ENCODE results near the gene LRRC51.
A peak's percentile ranks its signal among the peaks of the same experiment; 100 is the strongest.

Gene LRRC51

DNA sequence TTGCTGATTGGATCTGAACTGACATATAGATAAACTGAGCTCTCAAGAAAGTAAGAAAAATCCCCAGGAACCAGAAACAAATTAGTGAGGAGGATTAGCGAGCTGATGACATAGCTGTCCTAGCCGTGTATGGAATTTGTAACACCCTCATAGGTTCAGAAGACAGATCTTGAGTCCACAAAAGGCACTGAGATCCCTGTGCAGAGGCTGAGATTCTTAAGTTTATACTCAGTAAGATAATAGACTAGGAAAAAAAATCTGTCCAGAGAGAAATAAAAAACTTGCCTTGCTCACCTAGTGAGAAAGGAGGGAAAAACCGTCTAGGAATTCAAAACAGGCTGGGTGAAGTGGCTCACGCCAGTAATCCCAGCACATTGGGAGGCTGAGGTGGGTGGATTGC, 4.9 kb upstream of the LRRC51 start:
- no peaks in the 10 kb centered on the region for H3K27me3 ChIP-seq
- no peak overlapping the region for H3K4me3 ChIP-seq (ENCODE audit: low read depth, low read length)
- peaks cover 16% of the 10 kb centered on the region; the same call in 1 of the 2 replicates for H3K4me1 ChIP-seq

DNA sequence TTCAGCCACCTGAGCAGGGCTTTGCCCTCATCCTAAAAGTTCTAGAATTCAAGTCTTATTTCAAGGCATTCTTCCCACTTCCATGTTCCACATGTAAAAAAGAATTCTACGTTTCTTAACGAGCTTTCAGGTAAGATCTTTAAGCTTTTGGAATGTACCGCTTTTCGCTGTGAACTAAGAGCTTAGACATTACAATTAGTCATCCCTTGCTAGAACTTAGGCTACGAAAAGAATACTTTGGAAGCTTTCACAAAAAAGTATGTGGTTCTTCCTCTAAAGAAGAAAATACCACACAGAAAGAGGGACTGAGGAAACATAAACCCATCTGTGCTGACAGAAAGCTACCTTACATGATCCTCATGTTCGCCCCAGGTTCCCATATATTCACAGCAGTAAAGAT, 2.2 kb upstream of the LRRC51 start:
- peaks cover 14% of the 10 kb centered on the region; the same call in 1 of the 2 replicates for H3K4me1 ChIP-seq

More for the DNA sequence above, 4.9 kb upstream of the LRRC51 start:
- DNase-seq = no peak
- H3K36me3 ChIP-seq = peaks cover 10% of the 10 kb centered on the region
- no peaks in the 10 kb centered on the region for H3K9me3 ChIP-seq
- TF ChIP-seq, protein P1, sequence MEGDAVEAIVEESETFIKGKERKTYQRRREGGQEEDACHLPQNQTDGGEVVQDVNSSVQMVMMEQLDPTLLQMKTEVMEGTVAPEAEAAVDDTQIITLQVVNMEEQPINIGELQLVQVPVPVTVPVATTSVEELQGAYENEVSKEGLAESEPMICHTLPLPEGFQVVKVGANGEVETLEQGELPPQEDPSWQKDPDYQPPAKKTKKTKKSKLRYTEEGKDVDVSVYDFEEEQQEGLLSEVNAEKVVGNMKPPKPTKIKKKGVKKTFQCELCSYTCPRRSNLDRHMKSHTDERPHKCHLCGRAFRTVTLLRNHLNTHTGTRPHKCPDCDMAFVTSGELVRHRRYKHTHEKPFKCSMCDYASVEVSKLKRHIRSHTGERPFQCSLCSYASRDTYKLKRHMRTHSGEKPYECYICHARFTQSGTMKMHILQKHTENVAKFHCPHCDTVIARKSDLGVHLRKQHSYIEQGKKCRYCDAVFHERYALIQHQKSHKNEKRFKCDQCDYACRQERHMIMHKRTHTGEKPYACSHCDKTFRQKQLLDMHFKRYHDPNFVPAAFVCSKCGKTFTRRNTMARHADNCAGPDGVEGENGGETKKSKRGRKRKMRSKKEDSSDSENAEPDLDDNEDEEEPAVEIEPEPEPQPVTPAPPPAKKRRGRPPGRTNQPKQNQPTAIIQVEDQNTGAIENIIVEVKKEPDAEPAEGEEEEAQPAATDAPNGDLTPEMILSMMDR (IDR thresholded peaks at IDR 0.05; ENCODE audit: low read depth, low read length) = no peak

DNA sequence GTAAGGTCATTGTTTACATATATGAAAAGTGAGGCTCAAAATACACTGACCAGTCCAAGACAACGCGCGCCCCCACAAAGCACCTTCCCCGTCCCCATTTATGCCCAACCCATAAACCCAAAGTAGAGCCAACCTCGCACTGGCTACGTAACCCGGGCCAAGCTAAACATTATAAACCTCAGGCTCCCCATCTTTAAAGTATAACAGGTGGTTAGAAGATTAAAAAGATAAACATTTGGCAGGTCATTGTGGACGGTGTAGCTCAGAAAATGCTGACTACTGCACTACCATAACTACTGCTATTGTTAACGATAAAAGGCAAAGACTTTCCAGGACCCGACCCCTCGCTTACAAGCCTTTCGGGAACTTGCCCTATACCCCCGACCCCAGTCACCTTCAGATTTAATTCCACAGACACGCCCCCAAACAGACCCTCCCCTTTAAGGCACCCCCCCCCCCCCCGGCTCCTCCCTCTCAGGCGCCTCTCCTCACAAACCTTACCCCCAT, 778 bp upstream of the LRRC51 start:
- Histone ChIP-seq H3K4me3 (ENCODE audit: low read depth, low read length) (peak overlapping the region; percentile 74), H3K36me3 (peaks cover 7% of the 10 kb centered on the region), H3K27me3 (no peaks in the 10 kb centered on the region), H3K9me3 (no peaks in the 10 kb centered on the region), H3K4me1 (peaks cover 14% of the 10 kb centered on the region; the same call in 1 of the 2 replicates)
- TF ChIP-seq, protein P1 (IDR thresholded peaks at IDR 0.05; ENCODE audit: low read depth, low read length) = no peak
- DNase-seq = no peak

More for the DNA sequence above, 2.2 kb upstream of the LRRC51 start:
- Histone ChIP-seq H3K9me3 (no peaks in the 10 kb centered on the region), H3K27me3 (no peaks in the 10 kb centered on the region), H3K4me3 (ENCODE audit: low read depth, low read length) (peak overlapping the region; percentile 74), H3K36me3 (peaks cover 10% of the 10 kb centered on the region)
- no peak for DNase-seq
- TF ChIP-seq, protein P1 (IDR thresholded peaks at IDR 0.05; ENCODE audit: low read depth, low read length) = no peak

DNA sequence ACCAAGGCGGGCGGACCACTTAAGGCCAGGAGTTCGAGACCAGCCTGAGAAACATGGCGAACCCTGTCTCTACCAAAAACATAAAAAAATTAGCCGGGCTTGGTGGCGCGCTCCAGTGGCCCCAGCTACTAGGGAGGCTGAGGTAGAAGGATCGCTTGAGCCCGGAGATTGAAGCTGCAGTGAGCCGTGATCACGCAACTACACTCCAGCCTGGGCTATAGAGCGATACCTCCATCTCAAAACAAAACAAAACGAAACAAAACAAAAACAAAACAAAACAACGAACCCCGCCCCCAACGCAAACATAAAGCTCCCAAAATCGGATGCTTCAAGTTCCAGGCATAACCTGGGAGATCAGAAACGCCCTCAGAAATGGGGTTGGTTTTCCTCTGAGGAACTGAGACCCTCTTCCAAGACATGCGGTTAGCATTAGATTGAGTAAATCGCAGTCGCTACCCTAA, 564 bp downstream of the LRRC51 start:
- H3K4me3 ChIP-seq (ENCODE audit: low read depth, low read length) = peak overlapping the region; percentile 74
- no peaks in the 10 kb centered on the region for H3K27me3 ChIP-seq
- H3K9me3 ChIP-seq = no peaks in the 10 kb centered on the region
- H3K4me1 ChIP-seq = peaks cover 14% of the 10 kb centered on the region
- peaks cover 1% of the 10 kb centered on the region for H3K36me3 ChIP-seq
- TF ChIP-seq, protein P1 (IDR thresholded peaks at IDR 0.05; ENCODE audit: low read depth, low read length) = no peak
- no peak for DNase-seq

DNA sequence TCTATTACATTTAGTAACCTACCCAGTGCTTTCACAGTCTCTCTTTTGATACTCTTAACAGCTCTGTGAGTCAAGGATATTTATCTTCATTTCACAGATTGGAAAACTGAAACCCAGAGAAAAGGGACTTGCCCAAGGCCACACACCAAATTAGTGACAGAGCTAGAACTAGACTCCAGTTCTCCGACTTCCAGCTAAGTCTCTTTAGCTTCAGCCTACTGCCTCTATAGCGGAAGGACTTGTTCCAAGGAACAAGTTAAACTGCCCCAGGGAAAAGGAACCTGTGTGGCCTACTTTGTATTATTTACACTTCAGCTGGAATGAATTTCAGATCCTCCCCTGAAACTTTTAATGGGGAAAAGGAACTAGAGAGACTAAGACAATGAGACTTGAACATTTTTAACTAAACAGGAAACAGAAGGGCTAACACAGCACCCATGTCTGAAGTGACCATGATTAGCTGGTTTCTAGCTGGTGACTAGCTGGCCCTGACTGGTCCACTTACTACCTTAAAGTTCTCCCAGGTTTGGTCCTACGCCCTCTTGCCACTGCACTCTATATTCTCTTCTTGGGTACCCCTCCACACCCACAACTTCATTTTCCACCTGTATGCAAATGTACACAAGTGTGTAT, 1.3 kb downstream of the LRRC51 start:
- no peak for DNase-seq
- Histone ChIP-seq H3K36me3 (no peaks in the 10 kb centered on the region; the same call in 1 of the 2 replicates), H3K9me3 (no peaks in the 10 kb centered on the region), H3K27me3 (no peaks in the 10 kb centered on the region), H3K4me1 (peaks cover 14% of the 10 kb centered on the region), H3K4me3 (ENCODE audit: low read depth, low read length) (no peak overlapping the region)
- TF ChIP-seq, protein P1 (IDR thresholded peaks at IDR 0.05; ENCODE audit: low read depth, low read length) = no peak

DNA sequence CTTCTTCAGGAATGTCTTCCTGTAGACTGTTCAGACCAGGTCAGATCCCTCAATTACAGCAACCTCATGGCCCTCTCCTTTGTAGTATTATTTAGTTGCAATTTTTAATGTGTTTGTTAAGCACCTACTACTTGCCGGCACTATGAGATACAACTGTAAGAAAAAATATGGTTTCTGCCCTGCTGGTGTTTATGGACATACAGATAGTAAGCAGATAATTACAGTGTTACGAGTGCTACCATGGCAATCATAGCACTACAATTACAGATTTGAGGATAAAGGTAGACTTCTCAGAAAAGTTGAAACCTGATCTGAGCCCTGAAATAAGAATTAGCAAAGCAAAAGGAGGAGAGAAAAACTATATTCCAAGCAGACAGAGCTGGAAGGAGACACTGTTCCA, 2.8 kb downstream of the LRRC51 start:
- no peak overlapping the region for H3K4me3 ChIP-seq (ENCODE audit: low read depth, low read length)
- no peak for DNase-seq
- H3K9me3 ChIP-seq = no peaks in the 10 kb centered on the region
- peaks cover 16% of the 10 kb centered on the region for H3K4me1 ChIP-seq
- H3K27me3 ChIP-seq = no peaks in the 10 kb centered on the region
- H3K36me3 ChIP-seq = peaks cover 2% of the 10 kb centered on the region; the same call in 1 of the 2 replicates
- TF ChIP-seq, protein P1 (IDR thresholded peaks at IDR 0.05; ENCODE audit: low read depth, low read length) = no peak

Measured in BE2C (cell line).